Measurements from ENCODE around the gene TMEM106B. TPM values are rescaled to one million over a fixed set of nuclear protein-coding genes. Genes with fewer than 3 reads are reported as not detected.

TMEM106B gene
- total RNA-seq, 4 donors from 2014 or later, result 42.8 to 112 (median 60.6) TPM

DNA sequence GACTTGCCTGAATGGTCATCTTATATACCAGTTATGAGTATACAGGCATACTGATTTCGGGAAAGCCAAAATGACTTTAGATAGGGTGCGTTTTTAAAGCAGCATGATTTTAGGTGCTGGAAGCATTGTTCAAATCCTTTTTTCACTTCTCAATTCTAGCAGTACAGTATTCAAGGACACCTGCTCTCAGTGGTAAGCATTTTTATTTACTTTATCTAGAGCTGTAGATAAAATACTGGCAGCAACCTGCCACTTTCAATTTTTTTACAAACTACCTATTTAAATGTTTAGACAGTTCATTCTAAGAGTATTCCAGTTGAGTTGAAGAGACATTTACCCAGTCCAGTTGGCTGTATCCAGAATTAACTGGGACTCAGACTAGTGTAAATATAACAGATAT lies 33.6 kb downstream of the TMEM106B start:
- H3K27ac ChIP-seq, result no peak overlapping the region
- H3K9me3 ChIP-seq, result no peaks in the 10 kb centered on the region
- in situ Hi-C loops (cut with MboI; ENCODE audit: low sequenced_read_pairs in 4 of 4), result no loop called here
- ATAC-seq (no peak), DNase-seq (no peak)
- H3K4me3 ChIP-seq, result no peak overlapping the region
- no peaks in the 10 kb centered on the region for H3K36me3 ChIP-seq
- intact Hi-C loops (cut with DNase I; ENCODE audit: low total_unique reads), result no loop called here
- no peaks in the 10 kb centered on the region for H3K4me1 ChIP-seq
- H3K27me3 ChIP-seq, result no peaks in the 10 kb centered on the region
- TF ChIP-seq, protein P1, sequence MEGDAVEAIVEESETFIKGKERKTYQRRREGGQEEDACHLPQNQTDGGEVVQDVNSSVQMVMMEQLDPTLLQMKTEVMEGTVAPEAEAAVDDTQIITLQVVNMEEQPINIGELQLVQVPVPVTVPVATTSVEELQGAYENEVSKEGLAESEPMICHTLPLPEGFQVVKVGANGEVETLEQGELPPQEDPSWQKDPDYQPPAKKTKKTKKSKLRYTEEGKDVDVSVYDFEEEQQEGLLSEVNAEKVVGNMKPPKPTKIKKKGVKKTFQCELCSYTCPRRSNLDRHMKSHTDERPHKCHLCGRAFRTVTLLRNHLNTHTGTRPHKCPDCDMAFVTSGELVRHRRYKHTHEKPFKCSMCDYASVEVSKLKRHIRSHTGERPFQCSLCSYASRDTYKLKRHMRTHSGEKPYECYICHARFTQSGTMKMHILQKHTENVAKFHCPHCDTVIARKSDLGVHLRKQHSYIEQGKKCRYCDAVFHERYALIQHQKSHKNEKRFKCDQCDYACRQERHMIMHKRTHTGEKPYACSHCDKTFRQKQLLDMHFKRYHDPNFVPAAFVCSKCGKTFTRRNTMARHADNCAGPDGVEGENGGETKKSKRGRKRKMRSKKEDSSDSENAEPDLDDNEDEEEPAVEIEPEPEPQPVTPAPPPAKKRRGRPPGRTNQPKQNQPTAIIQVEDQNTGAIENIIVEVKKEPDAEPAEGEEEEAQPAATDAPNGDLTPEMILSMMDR (IDR thresholded peaks at IDR 0.05 in 4 of 5, conservative IDR thresholded peaks at IDR 0.05 in 1 of 5), result no peak
- TF ChIP-seq POLR2A (IDR thresholded peaks at IDR 0.05), result no peak

DNA sequence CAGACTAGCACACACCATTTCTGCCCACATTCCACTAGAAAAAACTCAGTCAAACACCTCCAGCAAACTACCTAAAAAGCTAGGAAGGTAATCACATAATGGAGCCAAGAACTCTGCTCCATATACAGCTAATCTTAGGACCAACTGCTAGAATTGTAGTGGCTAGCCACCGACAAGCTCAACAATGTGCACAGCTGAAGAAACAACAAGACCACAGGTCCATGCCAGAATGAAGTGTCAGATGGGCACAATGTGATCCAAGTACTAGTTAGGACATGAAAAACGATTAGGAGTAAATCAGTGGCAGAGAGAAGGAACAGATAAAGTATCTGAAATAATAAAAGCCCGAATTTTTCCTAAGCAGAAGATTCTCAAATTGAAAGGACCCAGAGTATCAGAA lies 38.6 kb downstream of the TMEM106B start:
- in situ Hi-C loops (cut with MboI; ENCODE audit: low sequenced_read_pairs in 4 of 4), result no loop called here
- no peaks in the 10 kb centered on the region for H3K27me3 ChIP-seq
- no peak overlapping the region for H3K4me3 ChIP-seq
- H3K27ac ChIP-seq, result no peak overlapping the region
- H3K9me3 ChIP-seq, result no peaks in the 10 kb centered on the region
- no peaks in the 10 kb centered on the region for H3K4me1 ChIP-seq
- TF ChIP-seq, protein P1 (IDR thresholded peaks at IDR 0.05 in 4 of 5, conservative IDR thresholded peaks at IDR 0.05 in 1 of 5), result no peak
- TF ChIP-seq POLR2A (IDR thresholded peaks at IDR 0.05), result no peak
- no peak for ATAC-seq
- intact Hi-C loops (cut with DNase I; ENCODE audit: low total_unique reads), result no loop called here
- no peak for DNase-seq
- no peaks in the 10 kb centered on the region for H3K36me3 ChIP-seq

DNA sequence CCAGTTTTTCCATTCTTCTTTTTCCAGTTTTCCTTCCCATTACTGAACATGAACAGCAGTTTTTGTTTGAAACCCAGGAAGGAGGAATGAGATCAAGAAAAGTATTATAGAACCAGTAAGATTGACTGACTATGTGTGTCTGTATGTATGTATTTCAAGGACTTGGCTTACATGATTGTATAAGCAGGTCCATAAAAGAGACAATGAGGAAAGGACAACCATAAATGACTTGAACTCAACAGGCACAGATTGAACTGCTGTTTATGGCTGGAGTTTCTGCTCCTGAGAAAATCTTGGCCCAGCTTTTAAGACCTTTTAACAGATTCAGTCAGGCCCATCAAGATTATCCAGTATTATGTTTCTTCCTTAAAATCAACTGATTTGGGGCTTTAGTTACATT lies 39.1 kb downstream of the TMEM106B start:
- Histone ChIP-seq H3K4me3 (no peak overlapping the region), H3K9me3 (no peaks in the 10 kb centered on the region), H3K4me1 (no peaks in the 10 kb centered on the region), H3K36me3 (no peaks in the 10 kb centered on the region), H3K27me3 (no peaks in the 10 kb centered on the region), H3K27ac (no peak overlapping the region)
- no peak for DNase-seq
- in situ Hi-C loops (cut with MboI; ENCODE audit: low sequenced_read_pairs in 4 of 4) (no loop called here), intact Hi-C loops (cut with DNase I; ENCODE audit: low total_unique reads) (no loop called here)
- no peak for TF ChIP-seq POLR2A (IDR thresholded peaks at IDR 0.05)
- TF ChIP-seq, protein P1 (IDR thresholded peaks at IDR 0.05 in 4 of 5, conservative IDR thresholded peaks at IDR 0.05 in 1 of 5), result no peak
- ATAC-seq, result no peak

DNA sequence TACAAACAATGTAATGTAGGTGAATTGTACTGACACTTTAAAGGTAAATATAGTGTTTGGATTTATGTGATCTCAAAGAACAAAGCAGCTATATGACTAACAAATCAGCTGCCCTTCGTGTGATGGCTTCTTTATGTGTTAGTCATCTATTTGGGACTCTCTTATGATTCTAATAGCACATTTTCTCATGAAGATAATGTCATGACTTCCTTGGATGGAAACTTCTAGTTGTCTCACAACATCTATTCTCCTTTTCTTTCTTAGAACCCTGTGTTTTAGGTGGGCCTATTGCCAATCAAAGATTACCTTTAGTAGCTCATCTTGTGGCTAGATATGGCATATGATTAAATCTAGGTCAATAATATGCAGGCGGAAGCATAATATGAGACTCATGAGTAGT lies 45.0 kb downstream of the TMEM106B start:
- ATAC-seq (no peak), DNase-seq (no peak)
- Histone ChIP-seq H3K27ac (no peak overlapping the region), H3K9me3 (no peaks in the 10 kb centered on the region), H3K4me1 (no peaks in the 10 kb centered on the region), H3K4me3 (no peak overlapping the region), H3K36me3 (no peaks in the 10 kb centered on the region), H3K27me3 (no peaks in the 10 kb centered on the region)
- in situ Hi-C loops (cut with MboI; ENCODE audit: low sequenced_read_pairs in 4 of 4), result no loop called here
- TF ChIP-seq, protein P1 (IDR thresholded peaks at IDR 0.05 in 4 of 5, conservative IDR thresholded peaks at IDR 0.05 in 1 of 5), result no peak
- no peak for TF ChIP-seq POLR2A (IDR thresholded peaks at IDR 0.05)
- intact Hi-C loops (cut with DNase I; ENCODE audit: low total_unique reads), result no loop called here

DNA sequence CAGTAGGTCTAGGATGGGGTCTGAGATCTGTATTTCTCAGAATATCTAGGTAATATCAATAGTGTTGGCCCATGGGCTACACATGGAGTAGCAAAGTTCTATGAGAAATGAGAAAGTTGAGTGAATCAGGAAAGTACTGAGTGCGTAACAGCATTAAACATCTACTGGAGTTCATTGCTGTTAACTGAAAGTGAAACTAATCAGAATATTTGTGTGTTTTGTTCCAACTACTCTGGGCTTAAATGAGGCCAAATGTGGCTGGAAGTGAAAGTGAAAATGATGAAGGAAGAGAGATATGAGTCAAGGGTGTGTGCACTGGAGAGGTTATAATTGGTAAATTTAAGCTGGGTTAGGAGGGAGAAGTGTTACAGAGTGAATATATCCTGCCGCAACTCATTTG lies 46.5 kb downstream of the TMEM106B start:
- Histone ChIP-seq H3K27me3 (no peaks in the 10 kb centered on the region), H3K27ac (no peak overlapping the region), H3K36me3 (no peaks in the 10 kb centered on the region), H3K4me1 (no peaks in the 10 kb centered on the region), H3K4me3 (peak overlapping the region in 1 of 4 donors; percentile 9), H3K9me3 (no peaks in the 10 kb centered on the region)
- ATAC-seq (no peak), DNase-seq (no peak)
- in situ Hi-C loops (cut with MboI; ENCODE audit: low sequenced_read_pairs in 4 of 4), result no loop called here
- TF ChIP-seq, protein P1 (IDR thresholded peaks at IDR 0.05 in 4 of 5, conservative IDR thresholded peaks at IDR 0.05 in 1 of 5), result no peak
- no peak for TF ChIP-seq POLR2A (IDR thresholded peaks at IDR 0.05)
- intact Hi-C loops (cut with DNase I; ENCODE audit: low total_unique reads), result no loop called here

Data from gastrocnemius medialis (tissue), 4 donors.